Epithelial cell of esophagus (primary cell): ENCODE measurements around the gene STAM.

Source experiments
- DNase-seq: peaks from one replicate; pipeline ENCODE4 v3.0.0; 2010; ENCODE audit warnings: low read depth
- H3K4me3 ChIP-seq: 2 replicates; pipeline ENCODE4 v1.5.1; 2011; ENCODE audit warnings: mild to moderate bottlenecking, low read length, control low read depth
- CTCF ChIP-seq: IDR thresholded peaks from 2 replicates; pipeline ENCODE4 v1.5.1; 2011; ENCODE audit warnings: low read depth, mild to moderate bottlenecking, low read length, control low read depth, inconsistent platforms; ENCODE audit not compliant: insufficient read depth; ENCODE audit errors: missing control alignments

STAM gene

GRCh38 chr10:17684537-17684936 is 40.6 kb downstream of the STAM start:
- TF ChIP-seq CTCF: no peak
- DNase-seq: no peak
- no peak overlapping the region for H3K4me3 ChIP-seq

- no peak for TF ChIP-seq CTCF
- DNase-seq: no peak
These were observed 41.4 kb downstream of the STAM start for GRCh38 chr10:17685233-17685840.

GRCh38 chr10:17687117-17687831 is 43.3 kb downstream of the STAM start:
- no peak for TF ChIP-seq CTCF
- H3K4me3 ChIP-seq: no peak overlapping the region
- no peak for DNase-seq

More at GRCh38 chr10:17685233-17685840, 41.4 kb downstream of the STAM start:
- H3K4me3 ChIP-seq: no peak overlapping the region

GRCh38 chr10:17689137-17689536 is 45.2 kb downstream of the STAM start:
- no peak for DNase-seq
- no peak overlapping the region for H3K4me3 ChIP-seq
- TF ChIP-seq CTCF: no peak

- H3K4me3 ChIP-seq: no peak overlapping the region
- no peak for TF ChIP-seq CTCF
These were observed 49.1 kb downstream of the STAM start for GRCh38 chr10:17693009-17693408.

GRCh38 chr10:17698696-17699095 is 54.7 kb downstream of the STAM start:
- TF ChIP-seq CTCF: no peak
- H3K4me3 ChIP-seq: no peak overlapping the region
- DNase-seq: no peak

More at GRCh38 chr10:17693009-17693408, 49.1 kb downstream of the STAM start:
- DNase-seq: no peak
